ENCODE data around the gene CTRB1.

- TF ChIP-seq CTCF (IDR thresholded peaks at IDR 0.05) (no peak), ZFX (IDR thresholded peaks at IDR 0.05; ENCODE audit: borderline replicate concordance) (no peak)
Observed at GRCh38 chr16:75254359-75254837, 35.6 kb downstream of the CTRB1 start.
